Fibroblast of lung (primary cell): ENCODE results near the gene SERINC5. TPM values are rescaled to one million over a fixed set of nuclear protein-coding genes. Genes with fewer than 3 reads are reported as not detected.

Experiments
- DNase-seq, 2 donors: peaks; one replicate each; pipeline versions ENCODE4 v3.0.0 to v3.0.0-alpha.2; 2010; ENCODE audit warnings: low read depth in 2 of 2
- H2AFZ ChIP-seq: 2 replicates; pipeline ENCODE4 v1.5.1; 2012; ENCODE audit warnings: low read length, control low read depth, inconsistent platforms
- H3K27ac ChIP-seq: 2 replicates; pipeline ENCODE4 v1.5.1; 2011; ENCODE audit warnings: low read length, control low read depth; ENCODE audit not compliant: insufficient read depth
- H3K27me3 ChIP-seq: 2 replicates; pipeline ENCODE4 v1.5.1; 2011; ENCODE audit warnings: mild to moderate bottlenecking, low read length; ENCODE audit not compliant: control insufficient read depth, insufficient read depth
- H3K36me3 ChIP-seq: 2 replicates; pipeline ENCODE4 v1.5.1; 2011; ENCODE audit warnings: low read length; ENCODE audit not compliant: control insufficient read depth, insufficient read depth
- H3K4me1 ChIP-seq: 2 replicates; pipeline ENCODE4 v1.5.1; 2011; ENCODE audit warnings: low read length; ENCODE audit not compliant: control insufficient read depth, insufficient read depth; ENCODE audit errors: extremely low read depth
- H3K4me2 ChIP-seq: 2 replicates; pipeline ENCODE4 v1.5.1; 2011; ENCODE audit warnings: low read length, control low read depth; ENCODE audit not compliant: insufficient read depth; ENCODE audit errors: extremely low read depth
- H3K4me3 ChIP-seq, 4 experiments: fragments of 200-600 bp in 1 of 4; sonication (generic) in 1 of 4; replicated peaks in 1 of 4; 2 replicates each; pipeline ENCODE4 v1.5.1; 2011 to 2016; ENCODE audit warnings: low read length in 4 of 4, low read depth in 3 of 4, mild to moderate bottlenecking in 3 of 4, control low read depth in 2 of 4, inconsistent platforms in 1 of 4, mixed read lengths in 1 of 4; ENCODE audit not compliant: insufficient read depth in 1 of 4; ENCODE audit errors: control extremely low read depth in 1 of 4
- H3K79me2 ChIP-seq: 2 replicates; pipeline ENCODE4 v1.5.1; 2012; ENCODE audit warnings: mild to moderate bottlenecking, low read length, inconsistent platforms; ENCODE audit not compliant: control insufficient read depth, insufficient read depth
- H3K9ac ChIP-seq: 2 replicates; pipeline ENCODE4 v1.5.1; 2011; ENCODE audit warnings: mild to moderate bottlenecking, low read length, control low read depth; ENCODE audit not compliant: insufficient read depth
- H3K9me3 ChIP-seq: 2 replicates; pipeline ENCODE4 v1.5.1; 2012; ENCODE audit warnings: low read depth, low read length; ENCODE audit not compliant: control insufficient read depth, insufficient read depth
- H4K20me1 ChIP-seq: 2 replicates; pipeline ENCODE4 v1.5.1; 2011; ENCODE audit warnings: low read length; ENCODE audit not compliant: control insufficient read depth, insufficient read depth; ENCODE audit errors: extremely low read depth
- CTCF ChIP-seq, 2 donors: IDR thresholded peaks in 1 of 2; conservative IDR thresholded peaks in 1 of 2; 1 replicate in 1 of 2; 2 replicates in 1 of 2; pipeline ENCODE4 v1.5.1; 2011 to 2012; ENCODE audit warnings: low read length in 2 of 2, control low read depth in 1 of 2, inconsistent platforms in 1 of 2, low read depth in 1 of 2, mild to moderate bottlenecking in 1 of 2
- EZH2 ChIP-seq: IDR thresholded peaks from 2 replicates; pipeline ENCODE4 v1.5.1; 2012; ENCODE audit warnings: low read length, control low read depth, mild to moderate bottlenecking; ENCODE audit errors: missing control alignments
- polyA plus RNA-seq, 2 donors: library from polyadenylated mRNA; depleted of rRNA in 1 of 2; stranded (reverse) in 1 of 2; unstranded in 1 of 2; fragments of >200 nt; gene quantifications; 2 replicates each; pipeline ENCODE4 v1.2.1, GENCODE V29; 2011 to 2012; ENCODE audit warnings: missing spikeins in 1 of 2
- total RNA-seq: library from RNA; depleted of rRNA; stranded (reverse); fragments of >200 nt; gene quantifications from 2 replicates; pipeline ENCODE4 v1.2.1, GENCODE V29; 2014

Gene SERINC5
- total and polyA plus RNA-seq, 2 donors (not counting 1 experiment from before 2014, with no cell fraction given): 9.5 to 10.9 TPM

DNA sequence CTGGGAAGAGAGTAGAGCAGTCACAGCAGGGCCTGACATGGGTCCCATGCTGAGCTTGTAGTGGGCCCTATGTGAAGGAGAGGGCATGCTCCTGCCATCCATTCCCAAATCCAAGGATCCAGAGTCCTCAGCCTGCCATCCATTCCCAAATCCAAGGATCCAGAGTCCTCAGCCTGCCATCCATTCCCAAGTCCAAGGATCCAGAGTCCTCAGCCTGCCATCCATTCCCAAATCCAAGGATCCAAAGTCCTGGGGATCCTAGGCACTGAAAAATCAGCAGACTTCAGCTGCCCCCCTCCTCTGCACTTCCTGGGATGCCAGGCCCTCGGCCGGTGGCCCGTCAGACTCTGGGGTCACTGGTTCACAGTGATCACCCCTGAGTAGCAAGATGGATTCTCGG lies 187.1 kb downstream of the SERINC5 start:
- no peaks in the 10 kb centered on the region for H3K4me1 ChIP-seq
- H3K27me3 ChIP-seq: no peaks in the 10 kb centered on the region
- H4K20me1 ChIP-seq: no peaks in the 10 kb centered on the region
- DNase-seq: no peak
- H3K36me3 ChIP-seq: no peaks in the 10 kb centered on the region
- TF ChIP-seq EZH2: no peak
- TF ChIP-seq CTCF (conservative IDR thresholded peaks at IDR 0.05 in 1 of 2, IDR thresholded peaks at IDR 0.05 in 1 of 2; ENCODE audit: low read depth in 1 of 2, low read length in 2 of 2): no peak
- no peak overlapping the region for H2AFZ ChIP-seq
- H3K9ac ChIP-seq: no peak overlapping the region
- no peak overlapping the region for H3K4me2 ChIP-seq
- no peaks in the 10 kb centered on the region for H3K9me3 ChIP-seq
- no peaks in the 10 kb centered on the region for H3K79me2 ChIP-seq
- no peak overlapping the region for H3K4me3 ChIP-seq
- no peak overlapping the region for H3K27ac ChIP-seq

DNA sequence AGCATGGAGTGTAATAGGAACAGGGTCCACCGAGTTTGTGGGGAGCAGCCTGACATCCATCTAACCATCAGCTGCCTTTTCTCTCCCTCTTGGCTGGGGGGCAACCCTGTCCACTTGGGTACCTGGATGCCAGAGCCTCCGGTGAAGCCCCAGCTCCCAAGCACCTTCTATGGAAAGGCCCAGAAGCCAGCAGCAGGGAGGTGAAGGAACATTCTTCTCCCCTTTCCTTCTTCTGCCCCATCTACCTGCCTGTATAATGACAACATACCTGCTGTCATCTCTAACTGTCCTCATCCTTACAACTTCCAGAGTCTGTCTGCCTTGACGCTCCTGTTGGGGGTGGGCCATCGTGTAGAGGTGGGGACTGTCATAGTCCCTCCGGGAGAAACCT lies 187.6 kb downstream of the SERINC5 start:
- Histone ChIP-seq H3K9ac (no peak overlapping the region), H3K9me3 (no peaks in the 10 kb centered on the region), H3K79me2 (no peaks in the 10 kb centered on the region), H3K4me1 (no peaks in the 10 kb centered on the region), H3K36me3 (no peaks in the 10 kb centered on the region), H3K4me2 (no peak overlapping the region), H3K4me3 (no peak overlapping the region), H3K27ac (no peak overlapping the region), H3K27me3 (no peaks in the 10 kb centered on the region), H4K20me1 (no peaks in the 10 kb centered on the region), H2AFZ (no peak overlapping the region)
- TF ChIP-seq EZH2: no peak
- TF ChIP-seq CTCF (conservative IDR thresholded peaks at IDR 0.05 in 1 of 2, IDR thresholded peaks at IDR 0.05 in 1 of 2; ENCODE audit: low read depth in 1 of 2, low read length in 2 of 2): no peak
- no peak for DNase-seq

GRCh38 chr5:80067531-80068245 lies 188.2 kb downstream of the SERINC5 start:
- H3K4me2 ChIP-seq: no peak overlapping the region
- no peaks in the 10 kb centered on the region for H3K4me1 ChIP-seq
- no peak for DNase-seq
- no peak overlapping the region for H3K27ac ChIP-seq
- H2AFZ ChIP-seq: no peak overlapping the region
- no peaks in the 10 kb centered on the region for H3K36me3 ChIP-seq
- H3K9ac ChIP-seq: no peak overlapping the region
- H3K4me3 ChIP-seq: no peak overlapping the region
- H3K27me3 ChIP-seq: no peaks in the 10 kb centered on the region
- H3K9me3 ChIP-seq: no peaks in the 10 kb centered on the region
- TF ChIP-seq EZH2 (no peak), CTCF (conservative IDR thresholded peaks at IDR 0.05 in 1 of 2, IDR thresholded peaks at IDR 0.05 in 1 of 2; ENCODE audit: low read depth in 1 of 2, low read length in 2 of 2) (no peak)
- H3K79me2 ChIP-seq: no peaks in the 10 kb centered on the region
- H4K20me1 ChIP-seq: no peaks in the 10 kb centered on the region
